Stimulated activated CD4-positive, alpha-beta T cell treated with anti-CD3 and anti-CD28 coated beads, Interleukin-15, amount 100 ng/mL, for 1 hour (primary cell): ENCODE measurements around the gene FAU.
A peak's percentile ranks its signal among the peaks of the same experiment; 100 is the strongest.

Experiments
- DNase-seq, 2 donors: peaks; one replicate each; pipeline ENCODE4 v3.0.0-alpha.2; 2020; ENCODE audit warnings: low read depth in 1 of 2, low spot score in 1 of 2

Gene FAU

GRCh38 chr11:65108469-65109123 is 13.3 kb downstream of the FAU start:
- no peak for DNase-seq

GRCh38 chr11:65107751-65108468 is 14.0 kb downstream of the FAU start:
- DNase-seq, result no peak

- DNase-seq, result no peak
Observed at GRCh38 chr11:65107078-65107477, 14.9 kb downstream of the FAU start.

- DNase-seq, result no peak
Observed at GRCh38 chr11:65104628-65105027, 17.3 kb downstream of the FAU start.

GRCh38 chr11:65103476-65103875 is 18.5 kb downstream of the FAU start:
- DNase-seq, result no peak

- no peak for DNase-seq
Observed at GRCh38 chr11:65102142-65103095, 19.5 kb downstream of the FAU start.

- no peak for DNase-seq
Observed at GRCh38 chr11:65100674-65101350, 21.1 kb downstream of the FAU start.

- DNase-seq, result no peak
Observed at GRCh38 chr11:65096926-65097325, 25.0 kb downstream of the FAU start.

- DNase-seq, result peak; percentile 70 to 71
Observed at GRCh38 chr11:65095974-65096806, 25.7 kb downstream of the FAU start, which contains the start of gene VPS51. VPS51 (plus strand) TSS chr11:65096214; CDS start chr11:65096251, 37 bp downstream.

GRCh38 chr11:65095427-65095826 is 26.5 kb downstream of the FAU start:
- no peak for DNase-seq

- DNase-seq, result no peak
Observed at GRCh38 chr11:65090628-65091027, 31.3 kb downstream of the FAU start.

GRCh38 chr11:65089621-65090020 is 32.3 kb downstream of the FAU start:
- DNase-seq, result no peak

- no peak for DNase-seq
Observed at GRCh38 chr11:65087827-65088226, 34.1 kb downstream of the FAU start.

- DNase-seq, result no peak
Observed at GRCh38 chr11:65087216-65087615, 34.7 kb downstream of the FAU start.

- no peak for DNase-seq
Observed at GRCh38 chr11:65086809-65087208, 35.1 kb downstream of the FAU start.

- no peak for DNase-seq
Observed at GRCh38 chr11:65085446-65085845, 36.5 kb downstream of the FAU start.

GRCh38 chr11:65084598-65085375 is 37.1 kb downstream of the FAU start:
- DNase-seq, result no peak

GRCh38 chr11:65083834-65084597 is 37.9 kb downstream of the FAU start, which contains the start of the genes CDCA5 and ZFPL1:
CDCA5 (minus strand) TSS chr11:65084040; CDS start chr11:65083978, 62 bp downstream.
ZFPL1 (plus strand) TSS chr11:65084222; CDS start chr11:65084699, 477 bp downstream.
- peak; percentile 89 to 93 for DNase-seq
